ENCODE results near the gene DRD4. TPM values are rescaled to one million over a fixed set of nuclear protein-coding genes. Genes with fewer than 3 reads are reported as not detected.

Gene DRD4
- total RNA-seq, 1 donor from 2014 or later, result 0.22 TPM

DNA sequence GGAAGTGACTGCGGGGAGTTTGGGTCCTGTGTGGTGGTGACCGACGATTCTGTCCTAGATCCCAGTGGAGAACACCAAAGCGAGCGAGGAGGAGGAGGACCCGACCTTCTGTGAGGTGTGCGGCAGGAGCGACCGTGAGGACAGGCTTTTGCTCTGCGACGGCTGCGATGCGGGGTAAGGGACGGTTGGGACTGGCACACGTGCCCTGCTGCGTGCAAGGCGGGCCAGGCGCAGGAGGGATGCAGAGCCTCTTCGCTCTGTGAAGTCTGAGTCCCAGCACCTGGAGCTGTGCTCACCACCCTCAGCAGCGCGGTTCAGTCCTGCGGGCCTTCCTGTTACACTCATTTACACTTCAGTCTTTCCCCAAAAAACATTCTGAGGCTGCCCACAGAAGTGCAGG, 44.6 kb upstream of the DRD4 start:
- Histone ChIP-seq H3K4me3 (no peak overlapping the region), H3K27me3 (ENCODE audit: low read depth) (no peaks in the 10 kb centered on the region), H3K36me3 (peaks cover 97% of the 10 kb centered on the region), H3K4me1 (no peaks in the 10 kb centered on the region), H3K27ac (replicated peaks) (no peak overlapping the region), H3K9me3 (replicated peaks) (no peaks in the 10 kb centered on the region)
- TF ChIP-seq, protein P1, sequence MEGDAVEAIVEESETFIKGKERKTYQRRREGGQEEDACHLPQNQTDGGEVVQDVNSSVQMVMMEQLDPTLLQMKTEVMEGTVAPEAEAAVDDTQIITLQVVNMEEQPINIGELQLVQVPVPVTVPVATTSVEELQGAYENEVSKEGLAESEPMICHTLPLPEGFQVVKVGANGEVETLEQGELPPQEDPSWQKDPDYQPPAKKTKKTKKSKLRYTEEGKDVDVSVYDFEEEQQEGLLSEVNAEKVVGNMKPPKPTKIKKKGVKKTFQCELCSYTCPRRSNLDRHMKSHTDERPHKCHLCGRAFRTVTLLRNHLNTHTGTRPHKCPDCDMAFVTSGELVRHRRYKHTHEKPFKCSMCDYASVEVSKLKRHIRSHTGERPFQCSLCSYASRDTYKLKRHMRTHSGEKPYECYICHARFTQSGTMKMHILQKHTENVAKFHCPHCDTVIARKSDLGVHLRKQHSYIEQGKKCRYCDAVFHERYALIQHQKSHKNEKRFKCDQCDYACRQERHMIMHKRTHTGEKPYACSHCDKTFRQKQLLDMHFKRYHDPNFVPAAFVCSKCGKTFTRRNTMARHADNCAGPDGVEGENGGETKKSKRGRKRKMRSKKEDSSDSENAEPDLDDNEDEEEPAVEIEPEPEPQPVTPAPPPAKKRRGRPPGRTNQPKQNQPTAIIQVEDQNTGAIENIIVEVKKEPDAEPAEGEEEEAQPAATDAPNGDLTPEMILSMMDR (IDR thresholded peaks at IDR 0.05; ENCODE audit: borderline replicate concordance), result no peak
- DNase-seq, result no peak
- intact Hi-C loops (cut with micrococcal nuclease), result no loop called here

GRCh38 chr11:592918-593317, 44.2 kb upstream of the DRD4 start:
- intact Hi-C loops (cut with micrococcal nuclease), result no loop called here
- DNase-seq, result no peak
- no peaks in the 10 kb centered on the region for H3K27me3 ChIP-seq (ENCODE audit: low read depth)
- no peaks in the 10 kb centered on the region for H3K4me1 ChIP-seq
- H3K4me3 ChIP-seq, result no peak overlapping the region
- no peak overlapping the region for H3K27ac ChIP-seq (replicated peaks)
- TF ChIP-seq, protein P1 (IDR thresholded peaks at IDR 0.05; ENCODE audit: borderline replicate concordance), result no peak
- H3K9me3 ChIP-seq (replicated peaks), result no peaks in the 10 kb centered on the region
- peaks cover 97% of the 10 kb centered on the region for H3K36me3 ChIP-seq

DNA sequence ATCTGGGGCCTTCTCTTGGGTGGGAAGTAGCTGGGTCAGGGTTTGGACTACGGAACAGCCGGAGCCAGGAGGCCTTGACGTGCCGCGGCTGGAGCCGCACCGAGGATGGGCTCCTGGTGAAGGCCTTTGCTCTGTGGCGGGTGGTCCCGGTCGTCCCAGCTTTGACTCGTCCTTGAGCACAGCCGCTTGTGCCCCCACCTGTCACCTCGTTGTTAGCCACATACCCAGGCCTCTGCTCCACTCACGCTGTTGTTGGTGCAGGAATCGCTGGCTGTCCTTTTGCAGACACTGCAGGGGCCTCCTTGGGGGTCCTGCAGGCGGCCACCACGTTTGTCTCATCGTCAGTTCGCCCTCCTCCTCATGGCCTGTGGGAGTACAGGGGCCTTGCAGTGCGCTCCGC, 43.7 kb upstream of the DRD4 start:
- H3K27me3 ChIP-seq (ENCODE audit: low read depth), result no peaks in the 10 kb centered on the region

GRCh38 chr11:595400-595799, 41.7 kb upstream of the DRD4 start:
- H3K9me3 ChIP-seq (replicated peaks), result no peaks in the 10 kb centered on the region
- H3K36me3 ChIP-seq, result peaks cover 98% of the 10 kb centered on the region
- TF ChIP-seq, protein P1 (IDR thresholded peaks at IDR 0.05; ENCODE audit: borderline replicate concordance), result no peak
- DNase-seq, result no peak
- no peaks in the 10 kb centered on the region for H3K27me3 ChIP-seq (ENCODE audit: low read depth)
- no peaks in the 10 kb centered on the region for H3K4me1 ChIP-seq
- no peak overlapping the region for H3K4me3 ChIP-seq
- intact Hi-C loops (cut with micrococcal nuclease), result no loop called here
- H3K27ac ChIP-seq (replicated peaks), result no peak overlapping the region

More for the DNA sequence above, 43.7 kb upstream of the DRD4 start:
- no peaks in the 10 kb centered on the region for H3K9me3 ChIP-seq (replicated peaks)
- intact Hi-C loops (cut with micrococcal nuclease), result no loop called here
- H3K4me1 ChIP-seq, result no peaks in the 10 kb centered on the region
- H3K27ac ChIP-seq (replicated peaks), result no peak overlapping the region
- DNase-seq, result no peak
- TF ChIP-seq, protein P1 (IDR thresholded peaks at IDR 0.05; ENCODE audit: borderline replicate concordance), result no peak
- no peak overlapping the region for H3K4me3 ChIP-seq
- peaks cover 97% of the 10 kb centered on the region for H3K36me3 ChIP-seq

GRCh38 chr11:596374-596773, 40.7 kb upstream of the DRD4 start:
- DNase-seq, result no peak
- intact Hi-C loops (cut with micrococcal nuclease), result no loop called here
- Histone ChIP-seq H3K4me1 (no peaks in the 10 kb centered on the region), H3K27ac (replicated peaks) (no peak overlapping the region), H3K9me3 (replicated peaks) (no peaks in the 10 kb centered on the region), H3K4me3 (no peak overlapping the region), H3K36me3 (peaks cover 98% of the 10 kb centered on the region), H3K27me3 (ENCODE audit: low read depth) (no peaks in the 10 kb centered on the region)
- TF ChIP-seq, protein P1 (IDR thresholded peaks at IDR 0.05; ENCODE audit: borderline replicate concordance), result no peak
